ENCODE results near the gene ZEB1.
A peak's percentile ranks its signal among the peaks of the same experiment; 100 is the strongest.

ZEB1 gene

GRCh38 chr10:31318854-31319601 lies at the start of gene ZEB1:
TSS of gene ZEB1 (plus strand) at chr10:31319216. CDS start at chr10:31319235, 19 bp downstream.
- peak; percentile 91 for DNase-seq

- DNase-seq: no peak
Measured at GRCh38 chr10:31270954-31271353, 48.1 kb upstream of the ZEB1 start.

- DNase-seq: no peak
Measured at GRCh38 chr10:31272841-31273240, 46.2 kb upstream of the ZEB1 start.

GRCh38 chr10:31273789-31274188 lies 45.2 kb upstream of the ZEB1 start:
- DNase-seq: no peak

- no peak for DNase-seq
Measured at GRCh38 chr10:31274310-31274709, 44.7 kb upstream of the ZEB1 start.

- DNase-seq: no peak
Measured at GRCh38 chr10:31278279-31278941, 40.6 kb upstream of the ZEB1 start.

GRCh38 chr10:31280972-31281371 lies 38.0 kb upstream of the ZEB1 start:
- no peak for DNase-seq

GRCh38 chr10:31288001-31288400 lies 31.0 kb upstream of the ZEB1 start:
- DNase-seq: no peak

GRCh38 chr10:31288962-31289361 lies 30.1 kb upstream of the ZEB1 start:
- no peak for DNase-seq

- no peak for DNase-seq
Measured at GRCh38 chr10:31290386-31290785, 28.6 kb upstream of the ZEB1 start.

- no peak for DNase-seq
Measured at GRCh38 chr10:31291123-31291522, 27.9 kb upstream of the ZEB1 start.

GRCh38 chr10:31294558-31294957 lies 24.5 kb upstream of the ZEB1 start:
- DNase-seq: no peak

GRCh38 chr10:31296754-31297153 lies 22.3 kb upstream of the ZEB1 start:
- no peak for DNase-seq

- peak; percentile 50 for DNase-seq
Measured at GRCh38 chr10:31299119-31299518, 19.9 kb upstream of the ZEB1 start.

- DNase-seq: no peak
Measured at GRCh38 chr10:31303212-31303611, 15.8 kb upstream of the ZEB1 start.

- no peak for DNase-seq
Measured at GRCh38 chr10:31304291-31304970, 14.6 kb upstream of the ZEB1 start.

- DNase-seq: no peak
Measured at GRCh38 chr10:31313396-31313795, 5.6 kb upstream of the ZEB1 start.

- no peak for DNase-seq
Measured at GRCh38 chr10:31314256-31315150, 4.5 kb upstream of the ZEB1 start.

- DNase-seq: no peak
Measured at GRCh38 chr10:31315453-31315852, 3.6 kb upstream of the ZEB1 start.

- no peak for DNase-seq
Measured at GRCh38 chr10:31317171-31317570, 1.8 kb upstream of the ZEB1 start.

- DNase-seq: no peak
Measured at GRCh38 chr10:31317652-31318381, 1.2 kb upstream of the ZEB1 start.

- peak; percentile 35 for DNase-seq
Measured at GRCh38 chr10:31318382-31318853, 598 bp upstream of the ZEB1 start.

Data from NCI-H774 (cell line).